HepG2 (cell line): ENCODE measurements around the gene RIN3. TPM values are rescaled to one million over a fixed set of nuclear protein-coding genes. Genes with fewer than 3 reads are reported as not detected.

Source experiments
- ATF6 ChIP-seq: sonication (generic); formaldehyde crosslinking; conservative IDR thresholded peaks from 2 replicates; pipeline ENCODE4 v1.4.0; 2020; ENCODE audit warnings: missing genetic modification reagents
- CEBPG ChIP-seq: IDR thresholded peaks from 2 replicates; pipeline ENCODE4 v1.6.1; 2016
- CREM ChIP-seq, 2 experiments: sonication (generic) in 1 of 2; formaldehyde crosslinking in 1 of 2; IDR thresholded peaks; 2 replicates each; pipeline versions ENCODE4 v1.4.0 to v1.6.1; 2016 to 2020; ENCODE audit warnings: antibody characterized with exemption in 1 of 2, mild to moderate bottlenecking in 1 of 2, missing genetic modification reagents in 1 of 2
- HMGXB3 ChIP-seq: sonication (generic); formaldehyde crosslinking; IDR thresholded peaks from 2 replicates; pipeline ENCODE4 v1.4.0; 2020; ENCODE audit warnings: missing genetic modification reagents, borderline replicate concordance
- IRF2 ChIP-seq: IDR thresholded peaks from 2 replicates; pipeline ENCODE4 v1.6.1; 2018; ENCODE audit warnings: missing genetic modification reagents, missing compliant biosample characterization
- MZF1 ChIP-seq: sonication (generic); formaldehyde crosslinking; IDR thresholded peaks from 2 replicates; pipeline ENCODE4 v1.8.1; 2023; ENCODE audit warnings: mild to moderate bottlenecking, missing genetic modification reagents, borderline replicate concordance
- NCOR1 ChIP-seq: fragments of 200-600 bp; sonication (generic); IDR thresholded peaks from 2 replicates; pipeline ENCODE4 v1.7.0; 2017; ENCODE audit warnings: antibody characterized with exemption, low read length, borderline replicate concordance
- NFRKB ChIP-seq: fragments of 450-650 bp; IDR thresholded peaks from 2 replicates; pipeline ENCODE4 v1.6.1; 2017
- NONO ChIP-seq, 2 experiments: fragments of 450-650 bp in 1 of 2; sonication (generic) in 1 of 2; formaldehyde crosslinking in 1 of 2; IDR thresholded peaks in 1 of 2; conservative IDR thresholded peaks in 1 of 2; 2 replicates each; pipeline versions ENCODE4 v1.6.1 to v1.8.0; 2017 to 2022; ENCODE audit warnings: mild to moderate bottlenecking in 1 of 2, missing genetic modification reagents in 1 of 2, moderate library complexity in 1 of 2
- PCBP1 ChIP-seq: fragments of 200-400 bp; formaldehyde crosslinking; IDR thresholded peaks from 2 replicates; pipeline ENCODE4 v1.6.1; 2017; ENCODE audit warnings: mild to moderate bottlenecking, low read depth, low read length, borderline replicate concordance
- RBM39 ChIP-seq: fragments of 200-400 bp; formaldehyde crosslinking; IDR thresholded peaks from one replicate; pipeline ENCODE4 v1.6.1; 2018; ENCODE audit warnings: antibody characterized with exemption, mild to moderate bottlenecking, low read depth, low read length; ENCODE audit not compliant: poor library complexity, severe bottlenecking
- RORA ChIP-seq: sonication (generic); formaldehyde crosslinking; IDR thresholded peaks from 2 replicates; pipeline ENCODE4 v1.5.0; 2020; ENCODE audit warnings: mild to moderate bottlenecking, missing genetic modification reagents, moderate library complexity
- ZBTB26 ChIP-seq: IDR thresholded peaks from 2 replicates; pipeline ENCODE4 v1.6.1; 2016; ENCODE audit warnings: missing compliant biosample characterization, missing genetic modification reagents, borderline replicate concordance
- ZBTB3 ChIP-seq: sonication (generic); formaldehyde crosslinking; IDR thresholded peaks from 2 replicates; pipeline ENCODE4 v1.4.0; 2020; ENCODE audit warnings: low read depth, mild to moderate bottlenecking, moderate library complexity, missing genetic modification reagents, borderline replicate concordance
- ZMYM3 ChIP-seq: sonication (generic); formaldehyde crosslinking; IDR thresholded peaks from 2 replicates; pipeline ENCODE4 v1.5.1; 2020; ENCODE audit warnings: mild to moderate bottlenecking, missing genetic modification reagents
- ZNF143 ChIP-seq: sonication (generic); formaldehyde crosslinking; IDR thresholded peaks from 2 replicates; pipeline ENCODE4 v1.4.0; 2020; ENCODE audit warnings: missing genetic modification reagents
- ZNF280B ChIP-seq: sonication (generic); formaldehyde crosslinking; IDR thresholded peaks from 2 replicates; pipeline ENCODE4 v1.5.0; 2020; ENCODE audit warnings: missing genetic modification reagents, mild to moderate bottlenecking, borderline replicate concordance
- ZNF644 ChIP-seq: IDR thresholded peaks from 2 replicates; pipeline ENCODE4 v1.6.1; 2016; ENCODE audit warnings: low read depth
- ZNF746 ChIP-seq: sonication (generic); formaldehyde crosslinking; IDR thresholded peaks from 2 replicates; pipeline ENCODE4 v1.8.0; 2022; ENCODE audit warnings: mild to moderate bottlenecking, missing genetic modification reagents
- polyA plus RNA-seq, 8 experiments: library from polyadenylated mRNA; depleted of rRNA in 3 of 8; stranded (reverse) in 7 of 8; unstranded in 1 of 8; fragments of >200 nt; fragmentation: Illumina TruSeq in 4 of 8; extraction: Trizol in 4 of 8; gene quantifications; 2 replicates each; pipeline versions ENCODE4 v1.2.1 to v1.2.3, GENCODE V29; 2011 to 2016; ENCODE audit warnings: low read depth in 4 of 8, missing spikeins in 1 of 8, mixed read lengths in 1 of 8; ENCODE audit not compliant: insufficient read depth in 1 of 8
- total RNA-seq, 5 experiments: library from RNA; depleted of rRNA; stranded (reverse); fragments of >200 nt; fragmentation: Illumina TruSeq; extraction: Trizol; gene quantifications; 2 replicates each; pipeline ENCODE4 v1.2.3, GENCODE V29; 2016; ENCODE audit warnings: low read depth in 1 of 5

The RIN3 gene
- total and polyA plus RNA-seq, 2 of the 13 experiments (the other 11 are each of a cell fraction or from before 2014, with no cell fraction given) = 2.3 to 3.6 TPM

- TF ChIP-seq IRF2 (CRISPR knock-in tag) (peak; percentile 74; the same call in 1 of the 2 replicates), HMGXB3 (CRISPR knock-in tag) (no peak; the same call in 1 of the 2 replicates), ZNF746 (CRISPR knock-in tag) (peak; percentile 46; the same call in 1 of the 2 replicates), PCBP1 (no peak), ZNF644 (CRISPR knock-in tag) (peak; percentile 31; the same call in 1 of the 2 replicates), ZNF280B (no peak), MZF1 (CRISPR knock-in tag) (no peak), ZMYM3 (CRISPR knock-in tag) (peak; percentile 98), CREM (IDR thresholded peaks at IDR 0.05) (peak; percentile 68), CREM (CRISPR knock-in tag; IDR thresholded peaks at IDR 0.05) (no peak), ZBTB3 (CRISPR knock-in tag) (peak; percentile 84; the same call in 1 of the 2 replicates), ZNF143 (no peak), CEBPG (peak; percentile 86), NFRKB (no peak), ATF6 (no peak), NONO (IDR thresholded peaks at IDR 0.05) (no peak), NONO (CRISPR knock-in tag; conservative IDR thresholded peaks at IDR 0.05) (peak; percentile 91), ZBTB26 (0 out of 2 replicates have a peak, but pooled peaks have one; percentile 40), NCOR1 (peak; percentile 85), RORA (no peak), RBM39 (no peak)
Measured at GRCh38 chr14:92556863-92557543, 43.4 kb downstream of the RIN3 start (continued).
